Subcutaneous adipose tissue (tissue), 4 donors: ENCODE data around the gene BUD13. TPM values are rescaled to one million over a fixed set of nuclear protein-coding genes. Genes with fewer than 3 reads are reported as not detected.

Experiments
- CTCF ChIP-seq: fragments of 450-650 bp; IDR thresholded peaks from one replicate; pipeline ENCODE4 v1.5.1; 2016; ENCODE audit warnings: low read depth, mild to moderate bottlenecking, control low read depth, antibody characterized with exemption, moderate library complexity
- total RNA-seq, 4 donors: library from RNA; depleted of rRNA; stranded (reverse); fragments of >200 nt; gene quantifications; one replicate each; pipeline ENCODE4 v1.1.0, GENCODE V29; 2016

The BUD13 gene
- total RNA-seq, 4 donors from 2014 or later = 11.0 to 12.8 (median 12.5) TPM

- TF ChIP-seq CTCF = no peak
Measured at GRCh38 chr11:116710762-116711161, 62.0 kb downstream of the BUD13 start.

GRCh38 chr11:116710001-116710674, 62.6 kb downstream of the BUD13 start:
- TF ChIP-seq CTCF = no peak

GRCh38 chr11:116707746-116708145, 65.0 kb downstream of the BUD13 start:
- no peak for TF ChIP-seq CTCF

GRCh38 chr11:116707161-116707629, 65.6 kb downstream of the BUD13 start:
- TF ChIP-seq CTCF = no peak

- TF ChIP-seq CTCF = no peak
Measured at GRCh38 chr11:116703421-116703820, 69.4 kb downstream of the BUD13 start.

- no peak for TF ChIP-seq CTCF
Measured at GRCh38 chr11:116702772-116703385, 69.9 kb downstream of the BUD13 start.

GRCh38 chr11:116701876-116702275, 70.9 kb downstream of the BUD13 start:
- TF ChIP-seq CTCF = no peak
